OCI-LY7 (cell line): ENCODE data around the gene ZNF552. TPM values are rescaled to one million over a fixed set of nuclear protein-coding genes. Genes with fewer than 3 reads are reported as not detected.
A peak's percentile ranks its signal among the peaks of the same experiment; 100 is the strongest.
"Not testable (repeated sequence)": the region's sequence is repeated elsewhere in the genome, so short reads cannot be mapped to it uniquely, and the experiment has no call there.

Source experiments
- BruUV-seq: library from RNA; stranded (reverse); fragments of 400-500 nt; replicated peaks from 2 replicates; lab custom pipeline; 2021; lab: Mats Ljungman, UMichigan
- CTCF ChIA-PET: fragments of 300-600 bp; sonication (Branson Sonifier 250); formaldehyde crosslinking; loops from one replicate; lab custom pipeline; 2022; ENCODE audit warnings: antibody characterized with exemption; ENCODE audit not compliant: unreplicated experiment; lab: Charles Lee
- POLR2A ChIA-PET: fragments of 300-600 bp; sonication (Branson Sonifier 250); formaldehyde crosslinking; loops from one replicate; lab custom pipeline; 2022; ENCODE audit warnings: antibody characterized with exemption; lab: Charles Lee
- DNase-seq: peaks from one replicate; pipeline ENCODE4 v3.0.0-alpha.2; 2015; ENCODE audit warnings: low spot score
- H2AFZ ChIP-seq: fragments of 200-600 bp; sonication (generic), shearing (Covaris generic); 2 replicates; pipeline ENCODE4 v1.6.1; 2014; ENCODE audit warnings: mild to moderate bottlenecking, antibody characterized with exemption, low read length, moderate library complexity
- H3K27ac ChIP-seq: fragments of 200-600 bp; sonication (generic); 2 replicates; pipeline ENCODE4 v1.5.1; 2014; ENCODE audit warnings: mixed run types, low read depth, mild to moderate bottlenecking, moderate library complexity, low read length, inconsistent platforms; ENCODE audit not compliant: poor library complexity, severe bottlenecking
- H3K36me3 ChIP-seq: fragments of 200-600 bp; sonication (generic); 2 replicates; pipeline ENCODE4 v1.6.1; 2014; ENCODE audit warnings: mild to moderate bottlenecking, antibody characterized with exemption, low read length, moderate library complexity, mixed read lengths; ENCODE audit not compliant: insufficient read depth
- H3K4me1 ChIP-seq: fragments of 200-600 bp; sonication (generic); 2 replicates; pipeline ENCODE4 v1.5.1; 2014; ENCODE audit warnings: mild to moderate bottlenecking, low read length; ENCODE audit not compliant: insufficient read depth, poor library complexity, severe bottlenecking
- H3K4me2 ChIP-seq: fragments of 200-600 bp; sonication (generic); 2 replicates; pipeline ENCODE4 v1.6.1; 2014; ENCODE audit warnings: mild to moderate bottlenecking, low read length
- H3K4me3 ChIP-seq: fragments of 200-600 bp; sonication (generic); 2 replicates; pipeline ENCODE4 v1.5.1; 2014; ENCODE audit warnings: mild to moderate bottlenecking, low read depth, low read length; ENCODE audit not compliant: poor library complexity, severe bottlenecking
- H3K79me2 ChIP-seq: fragments of 200-600 bp; sonication (generic); 2 replicates; pipeline ENCODE4 v1.6.1; 2016; ENCODE audit warnings: low read depth, mild to moderate bottlenecking, low read length, moderate library complexity, mixed read lengths; ENCODE audit not compliant: insufficient read depth
- H3K9me2 ChIP-seq: fragments of 200-600 bp; sonication (generic); 2 replicates; pipeline ENCODE4 v1.6.1; 2016; ENCODE audit warnings: mild to moderate bottlenecking, low read length, mixed read lengths; ENCODE audit not compliant: insufficient read depth
- H3K9me3 ChIP-seq: fragments of 200-600 bp; sonication (generic); 2 replicates; pipeline ENCODE4 v1.6.1; 2014; ENCODE audit warnings: mild to moderate bottlenecking, mixed run types, low read length, mixed read lengths
- H4K20me1 ChIP-seq: fragments of 200-600 bp; sonication (generic); 2 replicates; pipeline ENCODE4 v1.6.1; 2014; ENCODE audit warnings: mild to moderate bottlenecking, antibody characterized with exemption, low read length, moderate library complexity, mixed read lengths; ENCODE audit not compliant: insufficient read depth
- CTCF ChIP-seq: fragments of 200-600 bp; sonication (generic); conservative IDR thresholded peaks from 2 replicates; pipeline ENCODE4 v1.5.1; 2014; ENCODE audit warnings: mild to moderate bottlenecking, antibody characterized with exemption, low read length, moderate library complexity, mixed read lengths
- EZH2phosphoT487 ChIP-seq: fragments of 200-600 bp; sonication (generic); IDR thresholded peaks from 2 replicates; pipeline ENCODE4 v1.6.1; 2018; ENCODE audit warnings: low read depth, borderline replicate concordance, mild to moderate bottlenecking, mixed run types, antibody characterized with exemption, low read length, moderate library complexity, mixed read lengths
- intact Hi-C: fragments of 100-400 bp; cut with micrococcal nuclease; formaldehyde crosslinking; loops from one replicate; pipeline ENCODE4 v1.10.0; 2022; ENCODE audit not compliant: unreplicated experiment
- total RNA-seq, 2 experiments: library from RNA; depleted of rRNA in 1 of 2; stranded (reverse); fragments of >200 nt in 1 of 2; shearing (Covaris generic) in 1 of 2; gene quantifications; 2 replicates each; pipeline ENCODE4 v1.2.3, GENCODE V29; 2014 to 2022

ZNF552 gene
- total RNA-seq, 2 experiments from 2014 or later = 8.6 to 11.4 TPM

GRCh38 chr19:57850553-57851017 is 35.9 kb upstream of the ZNF552 start:
- Histone ChIP-seq H2AFZ (no peak overlapping the region; the same call in 1 of the 2 replicates), H3K9me2 (no peaks in the 10 kb centered on the region), H3K4me1 (peaks cover 11% of the 10 kb centered on the region), H3K4me2 (peak overlapping the region; percentile 76), H3K79me2 (peaks cover 30% of the 10 kb centered on the region; the same call in 1 of the 2 replicates), H3K27ac (peak overlapping the region; percentile 65), H4K20me1 (no peaks in the 10 kb centered on the region), H3K36me3 (peaks cover 52% of the 10 kb centered on the region), H3K9me3 (no peaks in the 10 kb centered on the region), H3K4me3 (peak overlapping the region; percentile 88)
- TF ChIP-seq EZH2phosphoT487 (no peak), CTCF (no peak)
- POLR2A ChIA-PET = no interaction called here
- no TSS peak for BruUV-seq
- intact Hi-C loops = no loop called here
- peak; percentile 20 for DNase-seq
- CTCF ChIA-PET = no interaction called here

GRCh38 chr19:57849666-57850473 is 35.2 kb upstream of the ZNF552 start, which contains the start of gene ZNF587:
TSS of gene ZNF587 (plus strand) at chr19:57849859. CDS start at chr19:57850039, 180 bp downstream.
- H3K4me3 ChIP-seq = peak within 1 kb of the TSS; percentile 88
- BruUV-seq = TSS peak; percentile 59
- H4K20me1 ChIP-seq, CTCF ChIA-PET, H3K9me3 ChIP-seq, H3K9me2 ChIP-seq, intact Hi-C loops, POLR2A ChIA-PET: not testable (repeated sequence)
- H3K4me1 ChIP-seq = peaks cover 11% of the 10 kb centered on the region
- peak within 1 kb of the TSS; percentile 20; the same call in 1 of the 2 replicates for H2AFZ ChIP-seq
- DNase-seq = peak; percentile 91
- H3K27ac ChIP-seq = peak within 1 kb of the TSS; percentile 65
- peaks cover 33% of the 10 kb centered on the region; the same call in 1 of the 2 replicates for H3K79me2 ChIP-seq
- peak within 1 kb of the TSS; percentile 76 for H3K4me2 ChIP-seq
- peaks cover 53% of the 10 kb centered on the region for H3K36me3 ChIP-seq

DNA sequence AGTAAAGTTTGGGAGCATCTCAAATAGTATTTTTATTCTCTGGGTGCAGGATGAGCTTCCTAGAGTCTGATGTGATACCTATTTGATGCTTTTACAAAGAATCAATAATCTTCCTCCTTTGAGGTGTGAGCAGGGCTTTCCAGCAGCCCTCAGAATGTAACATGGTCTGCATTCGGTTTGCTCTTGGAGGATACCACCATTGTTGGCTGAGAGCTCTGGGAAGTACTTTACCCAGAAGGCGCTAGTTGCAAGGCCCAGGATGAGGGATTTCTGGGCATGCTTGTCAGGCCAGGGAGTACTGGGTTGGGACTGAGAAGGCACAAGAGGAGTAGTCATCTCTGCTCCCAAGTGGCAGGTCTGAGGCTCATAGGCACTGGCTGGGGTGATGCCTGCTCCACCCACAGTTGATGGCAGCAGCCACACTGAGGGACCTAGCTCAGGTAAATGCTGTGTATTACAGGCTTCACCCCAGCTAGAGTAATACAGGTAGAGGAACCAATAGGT is 34.5 kb upstream of the ZNF552 start:
- Histone ChIP-seq H3K4me3 (peak overlapping the region; percentile 88), H3K79me2 (peaks cover 39% of the 10 kb centered on the region; the same call in 1 of the 2 replicates), H3K4me1 (peaks cover 11% of the 10 kb centered on the region), H3K36me3 (peaks cover 54% of the 10 kb centered on the region), H3K4me2 (peak overlapping the region; percentile 76; the same call in 1 of the 2 replicates)
- intact Hi-C loops, H3K9me2 ChIP-seq, H3K27ac ChIP-seq, CTCF ChIA-PET, BruUV-seq, POLR2A ChIA-PET, DNase-seq, H2AFZ ChIP-seq, H4K20me1 ChIP-seq, H3K9me3 ChIP-seq: not testable (repeated sequence)

- H3K79me2 ChIP-seq = peaks cover 37% of the 10 kb centered on the region; the same call in 1 of the 2 replicates
- CTCF ChIA-PET = not testable (repeated sequence)
These were observed 32.5 kb upstream of the ZNF552 start for GRCh38 chr19:57847164-57847563.

More at GRCh38 chr19:57847164-57847563, 32.5 kb upstream of the ZNF552 start:
- H3K4me2 ChIP-seq, H3K4me3 ChIP-seq, intact Hi-C loops, H4K20me1 ChIP-seq, DNase-seq, BruUV-seq, H3K9me3 ChIP-seq, H2AFZ ChIP-seq, H3K9me2 ChIP-seq, H3K27ac ChIP-seq: not testable (repeated sequence)
- POLR2A ChIA-PET = interaction anchor here (0.6 kb wide), 1 partner anchor 382 kb away, joined by 6 read pairs; no protein-coding TSS in a partner anchor
- H3K36me3 ChIP-seq = peaks cover 57% of the 10 kb centered on the region
- H3K4me1 ChIP-seq = peaks cover 11% of the 10 kb centered on the region
